Epithelial cell of proximal tubule (primary cell): ENCODE data around the gene DCTN3. TPM values are rescaled to one million over a fixed set of nuclear protein-coding genes. Genes with fewer than 3 reads are reported as not detected.

Experiments used
- DNase-seq: peaks from one replicate; pipeline ENCODE4 v3.0.0-alpha.2; 2011; ENCODE audit warnings: low read depth
- H3K4me3 ChIP-seq: 2 replicates; pipeline ENCODE4 v1.5.1; 2011; ENCODE audit warnings: low read depth, mild to moderate bottlenecking, low read length
- total RNA-seq: library from RNA; depleted of rRNA; stranded (reverse); fragments of >200 nt; gene quantifications from 2 replicates; pipeline ENCODE4 v1.2.3, GENCODE V29; 2015
- TF ChIP-seq, protein P1 (sequence below): conservative IDR thresholded peaks from 2 replicates; pipeline ENCODE4 v1.5.1; 2012; ENCODE audit warnings: low read depth, mild to moderate bottlenecking, low read length

Gene DCTN3
- total RNA-seq, 1 donor from 2014 or later = 90.6 TPM

- no peak overlapping the region for H3K4me3 ChIP-seq
- no peak for DNase-seq
- TF ChIP-seq, protein P1, sequence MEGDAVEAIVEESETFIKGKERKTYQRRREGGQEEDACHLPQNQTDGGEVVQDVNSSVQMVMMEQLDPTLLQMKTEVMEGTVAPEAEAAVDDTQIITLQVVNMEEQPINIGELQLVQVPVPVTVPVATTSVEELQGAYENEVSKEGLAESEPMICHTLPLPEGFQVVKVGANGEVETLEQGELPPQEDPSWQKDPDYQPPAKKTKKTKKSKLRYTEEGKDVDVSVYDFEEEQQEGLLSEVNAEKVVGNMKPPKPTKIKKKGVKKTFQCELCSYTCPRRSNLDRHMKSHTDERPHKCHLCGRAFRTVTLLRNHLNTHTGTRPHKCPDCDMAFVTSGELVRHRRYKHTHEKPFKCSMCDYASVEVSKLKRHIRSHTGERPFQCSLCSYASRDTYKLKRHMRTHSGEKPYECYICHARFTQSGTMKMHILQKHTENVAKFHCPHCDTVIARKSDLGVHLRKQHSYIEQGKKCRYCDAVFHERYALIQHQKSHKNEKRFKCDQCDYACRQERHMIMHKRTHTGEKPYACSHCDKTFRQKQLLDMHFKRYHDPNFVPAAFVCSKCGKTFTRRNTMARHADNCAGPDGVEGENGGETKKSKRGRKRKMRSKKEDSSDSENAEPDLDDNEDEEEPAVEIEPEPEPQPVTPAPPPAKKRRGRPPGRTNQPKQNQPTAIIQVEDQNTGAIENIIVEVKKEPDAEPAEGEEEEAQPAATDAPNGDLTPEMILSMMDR = no peak
Measured at GRCh38 chr9:34564617-34565016, 55.7 kb downstream of the DCTN3 start.

Other genes with a start within 250 kb of the DCTN3 start
- 2.9 and 6.6 TPM in 2 replicates for gene MYORG, start 243.6 kb downstream of the DCTN3 start, total RNA-seq
- 19.9 and 30.7 TPM in 2 replicates for gene FAM219A, start 161.9 kb downstream of the DCTN3 start, total RNA-seq
- gene DNAI1, start 161.7 kb downstream of the DCTN3 start, total RNA-seq = 0.06 TPM in 1 of 2 replicates, not detected in the other
- 0.22 and 0.75 TPM in 2 replicates for gene ENHO, start 97.5 kb downstream of the DCTN3 start, total RNA-seq
- not detected in 2 replicates for gene CNTFR, start 30.8 kb downstream of the DCTN3 start, total RNA-seq
- gene RPP25L, start 8.4 kb downstream of the DCTN3 start, total RNA-seq = 23.9 and 31.5 TPM in 2 replicates
- gene ARID3C, start 8.6 kb upstream of the DCTN3 start, total RNA-seq = not detected in 2 replicates
- 97.9 and 178 TPM in 2 replicates for gene SIGMAR1, start 17.3 kb upstream of the DCTN3 start, total RNA-seq
- 20.3 and 24.5 TPM in 2 replicates for gene GALT, start 26.2 kb upstream of the DCTN3 start, total RNA-seq
- 1.8 and 4.7 TPM in 2 replicates for gene IL11RA, start 31.7 kb upstream of the DCTN3 start, total RNA-seq
- not detected in 2 replicates for gene CCL27, start 42.2 kb upstream of the DCTN3 start, total RNA-seq
- not detected in 2 replicates for gene CCL19, start 70.8 kb upstream of the DCTN3 start, total RNA-seq
- not detected in 2 replicates for gene CCL21, start 89.6 kb upstream of the DCTN3 start, total RNA-seq